Thyroid gland (tissue), 4 donors: Measurements from ENCODE around the gene INTS2.

Source experiments
- CTCF ChIP-seq, 6 experiments: fragments of 200-600 bp in 3 of 6; fragments of 450-650 bp in 3 of 6; sonication (generic) in 3 of 6; IDR thresholded peaks; one replicate each; pipeline ENCODE4 v1.5.1; 2016 to 2019; ENCODE audit warnings: antibody characterized with exemption in 6 of 6, mild to moderate bottlenecking in 2 of 6, inconsistent platforms in 1 of 6, moderate library complexity in 1 of 6
- POLR2A ChIP-seq, 2 donors: fragments of 450-650 bp; IDR thresholded peaks; one replicate each; pipeline ENCODE4 v1.6.1; 2017; ENCODE audit warnings: antibody characterized with exemption in 2 of 2, mild to moderate bottlenecking in 2 of 2, moderate library complexity in 1 of 2

- no peak for TF ChIP-seq CTCF (IDR thresholded peaks at IDR 0.05)
- no peak for TF ChIP-seq POLR2A (IDR thresholded peaks at IDR 0.05)
Measured at GRCh38 chr17:61955619-61956018, 27.8 kb upstream of the INTS2 start.
